ENCODE data around the gene DNAH14. TPM values are rescaled to one million over a fixed set of nuclear protein-coding genes. Genes with fewer than 3 reads are reported as not detected.

The DNAH14 gene
- polyA plus RNA-seq, 2 of the 4 experiments (the other 2 are of a cell fraction), result 15.9 to 35.8 TPM

- POLR2A ChIA-PET, result no interaction called here
- FAIRE-seq (no peak), ATAC-seq (no peak)
Measured at GRCh38 chr1:225253784-225254183, 324.3 kb downstream of the DNAH14 start.

GRCh38 chr1:225254676-225255075 is 325.2 kb downstream of the DNAH14 start:
- no peak for DNase-seq (ENCODE audit: low read depth in 1 of 2, low spot score in 1 of 2)
- POLR2A ChIA-PET, result no interaction called here
- Histone ChIP-seq H3K4me1 (no peaks in the 10 kb centered on the region), H3K4me3 (no peak overlapping the region), H3K9me3 (no peaks in the 10 kb centered on the region; the same call in 2 of the 3 replicates), H3K27ac (no peak overlapping the region), H3K4me2 (no peak overlapping the region)
- CTCF ChIA-PET, result no interaction called here
- ATAC-seq, result no peak
- no peak for FAIRE-seq
- 42% methylated on average over 4 of the region's 4 CpGs for WGBS (ENCODE audit: missing lambda C conversion rate)
- TF ChIP-seq POLR2AphosphoS2 (conservative IDR thresholded peaks at IDR 0.05; ENCODE audit: low read length), result no peak
- no peak for TF ChIP-seq HES2 (IDR thresholded peaks at IDR 0.05)
- TF ChIP-seq SMC3 (IDR thresholded peaks at IDR 0.05), result no peak
- no peak for TF ChIP-seq HOXB5 (CRISPR knock-in tag; IDR thresholded peaks at IDR 0.05)
- TF ChIP-seq CEBPB (IDR thresholded peaks at IDR 0.05), result no peak
- TF ChIP-seq EP300 (IDR thresholded peaks at IDR 0.05), result no peak
- no peak for TF ChIP-seq ESRRA (IDR thresholded peaks at IDR 0.05; ENCODE audit: borderline replicate concordance, low read length)
- no peak for TF ChIP-seq CBX2 (IDR thresholded peaks at IDR 0.05; ENCODE audit: borderline replicate concordance, low read depth)
- no peak for TF ChIP-seq CBX8 (IDR thresholded peaks at IDR 0.05)
- no peak for TF ChIP-seq HMGXB4 (CRISPR knock-in tag; IDR thresholded peaks at IDR 0.05; ENCODE audit: borderline replicate concordance)
- no peak for TF ChIP-seq EHF (CRISPR knock-in tag; IDR thresholded peaks at IDR 0.05)
- no peak for TF ChIP-seq USF2 (IDR thresholded peaks at IDR 0.05)
- no peak for TF ChIP-seq RCOR1 (IDR thresholded peaks at IDR 0.05; ENCODE audit: low read depth, low read length)
- no peak for TF ChIP-seq FOXS1 (CRISPR knock-in tag; IDR thresholded peaks at IDR 0.05)
- TF ChIP-seq JUN (IDR thresholded peaks at IDR 0.05), result no peak

More at GRCh38 chr1:225253784-225254183, 324.3 kb downstream of the DNAH14 start:
- no peak overlapping the region for H3K4me2 ChIP-seq
- H3K27ac ChIP-seq, result no peak overlapping the region
- WGBS (ENCODE audit: missing lambda C conversion rate), result 37% methylated on average over 3 of the region's 3 CpGs
- no peak overlapping the region for H3K4me3 ChIP-seq
- TF ChIP-seq NPAS2 (CRISPR knock-in tag; IDR thresholded peaks at IDR 0.05; ENCODE audit: borderline replicate concordance), result no peak
- DNase-seq (ENCODE audit: low read depth in 1 of 2, low spot score in 1 of 2), result no peak
- H3K4me1 ChIP-seq, result no peaks in the 10 kb centered on the region
- H3K9me3 ChIP-seq, result no peaks in the 10 kb centered on the region; the same call in 2 of the 3 replicates
- CTCF ChIA-PET, result no interaction called here

- 13% methylated on average over 2 of the region's 2 CpGs for WGBS (ENCODE audit: missing lambda C conversion rate)
- FAIRE-seq (peak; percentile 68), ATAC-seq (no peak), DNase-seq (ENCODE audit: low read depth in 1 of 2, low spot score in 1 of 2) (no peak)
- no peak overlapping the region for H3K4me2 ChIP-seq
- ChIA-PET CTCF (no interaction called here), POLR2A (no interaction called here)
- H3K27ac ChIP-seq, result no peak overlapping the region
- H3K4me3 ChIP-seq, result no peak overlapping the region
- H3K9me3 ChIP-seq, result peaks cover 4% of the 10 kb centered on the region; the same call in 1 of the 3 replicates
- no peaks in the 10 kb centered on the region for H3K4me1 ChIP-seq
- no peak for TF ChIP-seq SREBF2 (IDR thresholded peaks at IDR 0.05)
- no peak for TF ChIP-seq RAD21 (conservative IDR thresholded peaks at IDR 0.05 in 1 of 2, IDR thresholded peaks at IDR 0.05 in 1 of 2)
- no peak for TF ChIP-seq CBX8 (IDR thresholded peaks at IDR 0.05)
- TF ChIP-seq TFCP2L1 (CRISPR knock-in tag; IDR thresholded peaks at IDR 0.05), result no peak
- TF ChIP-seq POLR2A (IDR thresholded peaks at IDR 0.05; ENCODE audit: low read length), result no peak
- TF ChIP-seq HOXA7 (CRISPR knock-in tag; IDR thresholded peaks at IDR 0.05), result no peak
- no peak for TF ChIP-seq CBX2 (IDR thresholded peaks at IDR 0.05; ENCODE audit: borderline replicate concordance, low read depth)
- no peak for TF ChIP-seq RARB (CRISPR knock-in tag; IDR thresholded peaks at IDR 0.05)
- no peak for TF ChIP-seq REST (IDR thresholded peaks at IDR 0.05)
- no peak for TF ChIP-seq GATA3 (IDR thresholded peaks at IDR 0.05; ENCODE audit: borderline replicate concordance)
- no peak for TF ChIP-seq ZSCAN20 (CRISPR knock-in tag; IDR thresholded peaks at IDR 0.05)
- no peak for TF ChIP-seq PBX3 (IDR thresholded peaks at IDR 0.05)
- TF ChIP-seq HES2 (IDR thresholded peaks at IDR 0.05), result no peak
- TF ChIP-seq FOXS1 (CRISPR knock-in tag; IDR thresholded peaks at IDR 0.05), result no peak
Measured at GRCh38 chr1:225257081-225257480, 327.6 kb downstream of the DNAH14 start.

All from A549 (cell line).